Neural progenitor cell (in vitro differentiated cells): ENCODE data around the gene FANCL. TPM values are rescaled to one million over a fixed set of nuclear protein-coding genes. Genes with fewer than 3 reads are reported as not detected.

Experiments
- DNase-seq: peaks from one replicate; pipeline ENCODE4 v3.0.0-alpha.2; 2016; ENCODE audit warnings: low spot score
- H2AFZ ChIP-seq: fragments of 200-600 bp; sonication (generic); replicated peaks from 2 replicates; pipeline ENCODE4 v1.6.1; 2016; ENCODE audit warnings: antibody characterized with exemption
- H3F3A ChIP-seq: fragments of 200-600 bp; sonication (generic); 2 replicates; pipeline ENCODE4 v1.6.1; 2016; ENCODE audit warnings: antibody characterized with exemption, low read depth
- H3K27ac ChIP-seq: fragments of 200-600 bp; sonication (generic); 2 replicates; pipeline ENCODE4 v1.5.1; 2016; ENCODE audit warnings: mild to moderate bottlenecking
- H3K27me3 ChIP-seq: fragments of 200-600 bp; sonication (generic); 2 replicates; pipeline ENCODE4 v1.6.1; 2016; ENCODE audit warnings: mild to moderate bottlenecking, moderate library complexity
- H3K36me3 ChIP-seq: fragments of 200-600 bp; sonication (generic); 2 replicates; pipeline ENCODE4 v1.5.1; 2016
- H3K4me1 ChIP-seq: fragments of 200-600 bp; sonication (generic); 2 replicates; pipeline ENCODE4 v1.6.1; 2016; ENCODE audit warnings: mixed run types
- H3K4me2 ChIP-seq: fragments of 200-600 bp; sonication (generic); 2 replicates; pipeline ENCODE4 v1.6.1; 2016
- H3K4me3 ChIP-seq: fragments of 200-600 bp; sonication (generic); 2 replicates; pipeline ENCODE4 v1.5.1; 2016
- H3K79me2 ChIP-seq: fragments of 200-600 bp; sonication (generic); 2 replicates; pipeline ENCODE4 v1.6.1; 2016; ENCODE audit warnings: low read depth
- H3K9ac ChIP-seq: fragments of 200-600 bp; sonication (generic); 2 replicates; pipeline ENCODE4 v1.6.1; 2016
- H3K9me3 ChIP-seq: fragments of 200-600 bp; sonication (generic); 2 replicates; pipeline ENCODE4 v1.5.1; 2016; ENCODE audit warnings: low read depth
- H4K20me1 ChIP-seq: fragments of 200-600 bp; sonication (generic); 2 replicates; pipeline ENCODE4 v1.6.1; 2016; ENCODE audit warnings: low read depth
- H3K27ac Mint-ChIP-seq: 3 replicates; pipeline ENCODE4 v1.8.0; 2021; ENCODE audit warnings: mixed read lengths
- H3K27me3 Mint-ChIP-seq: 2 replicates; pipeline ENCODE4 v1.8.0; 2022; ENCODE audit warnings: low read depth, mild to moderate bottlenecking, inconsistent platforms, moderate library complexity, mixed read lengths; ENCODE audit not compliant: insufficient read depth
- H3K36me3 Mint-ChIP-seq: 3 replicates; pipeline ENCODE4 v1.8.0; 2021; ENCODE audit warnings: mixed read lengths
- H3K4me1 Mint-ChIP-seq: 3 replicates; pipeline ENCODE4 v1.8.0; 2021; ENCODE audit warnings: mixed read lengths
- H3K4me3 Mint-ChIP-seq: 3 replicates; pipeline ENCODE4 v1.8.0; 2021; ENCODE audit warnings: mild to moderate bottlenecking, moderate library complexity, mixed read lengths
- H3K9me3 Mint-ChIP-seq: 3 replicates; pipeline ENCODE4 v1.8.0; 2020; ENCODE audit warnings: mixed read lengths
- EZH2 ChIP-seq: fragments of 200-600 bp; sonication (generic); IDR thresholded peaks from 2 replicates; pipeline ENCODE4 v1.6.1; 2017; ENCODE audit warnings: antibody characterized with exemption, mild to moderate bottlenecking, moderate library complexity
- EZH2phosphoT487 ChIP-seq: fragments of 200-600 bp; sonication (generic); IDR thresholded peaks from 2 replicates; pipeline ENCODE4 v1.6.1; 2017; ENCODE audit warnings: antibody characterized with exemption
- total RNA-seq: library from RNA; depleted of rRNA; stranded (reverse); fragments of >200 nt; gene quantifications from 2 replicates; pipeline ENCODE4 v1.2.3, GENCODE V29; 2015; ENCODE audit warnings: low replicate concordance
- TF ChIP-seq, protein P1 (sequence below): fragments of 200-600 bp; sonication (generic); IDR thresholded peaks from 2 replicates; pipeline ENCODE4 v1.5.1; 2017; ENCODE audit warnings: antibody characterized with exemption, mild to moderate bottlenecking

The FANCL gene
- total RNA-seq, 1 donor from 2014 or later: 189 TPM

DNA sequence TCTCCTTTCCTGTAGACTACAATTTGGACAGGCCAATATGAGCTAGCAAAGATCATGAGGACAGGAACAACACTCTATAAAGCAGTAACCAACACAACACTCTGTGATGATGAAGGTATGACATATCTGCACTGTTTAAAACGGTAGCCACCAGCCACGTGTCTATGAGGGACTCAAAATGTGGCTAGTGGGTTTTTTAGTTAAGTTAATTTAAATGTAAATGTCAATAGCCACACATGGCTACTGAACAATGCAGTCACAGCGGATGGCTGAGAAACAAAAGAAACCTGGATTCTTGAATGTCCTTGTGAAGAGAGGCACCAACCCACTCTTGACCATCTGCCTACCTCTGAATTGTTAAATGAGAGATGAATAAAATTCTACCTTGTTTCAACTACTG is 33.9 kb downstream of the FANCL start:
- H3K4me1 Mint-ChIP-seq: peaks cover 4% of the 10 kb centered on the region
- Histone ChIP-seq H3K79me2 (peaks cover 19% of the 10 kb centered on the region), H4K20me1 (peaks cover 4% of the 10 kb centered on the region), H3K36me3 (peaks cover 28% of the 10 kb centered on the region), H3K9me3 (no peaks in the 10 kb centered on the region), H3K27me3 (no peaks in the 10 kb centered on the region), H3K4me3 (no peak overlapping the region), H2AFZ (no peak overlapping the region), H3K27ac (no peak overlapping the region), H3K4me1 (peaks cover 18% of the 10 kb centered on the region), H3F3A (no peaks in the 10 kb centered on the region), H3K4me2 (peak overlapping the region; percentile 19), H3K9ac (no peak overlapping the region)
- TF ChIP-seq EZH2phosphoT487 (no peak), EZH2 (no peak)
- peaks cover 35% of the 10 kb centered on the region for H3K36me3 Mint-ChIP-seq
- no peak overlapping the region for H3K27ac Mint-ChIP-seq
- peaks cover 23% of the 10 kb centered on the region for H3K9me3 Mint-ChIP-seq
- no peak overlapping the region for H3K4me3 Mint-ChIP-seq
- DNase-seq: peak; percentile 39
- H3K27me3 Mint-ChIP-seq: peaks cover 6% of the 10 kb centered on the region

DNA sequence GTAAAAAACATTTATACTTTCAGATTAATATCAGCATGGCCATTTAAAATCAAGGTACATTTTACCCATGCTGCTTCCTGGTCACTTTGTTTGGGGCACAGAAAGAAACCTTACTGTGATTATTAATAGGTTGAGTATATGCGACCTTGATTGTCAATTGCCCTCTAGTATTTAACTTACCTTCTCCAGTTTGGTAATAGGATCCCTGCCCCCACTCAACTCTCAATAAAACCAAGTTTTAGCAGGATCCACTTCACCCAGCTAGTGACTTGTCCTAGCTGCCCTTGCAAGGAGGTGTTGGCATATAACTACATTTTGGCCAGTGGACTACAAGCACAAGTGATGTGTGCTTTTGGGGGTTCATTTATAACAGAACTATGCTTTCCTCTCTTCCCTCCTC is 34.3 kb downstream of the FANCL start:
- no peak overlapping the region for H3K9ac ChIP-seq
- Mint-ChIP-seq H3K36me3 (peaks cover 31% of the 10 kb centered on the region), H3K4me3 (no peak overlapping the region), H3K4me1 (peaks cover 4% of the 10 kb centered on the region), H3K27me3 (peaks cover 6% of the 10 kb centered on the region), H3K9me3 (peaks cover 19% of the 10 kb centered on the region), H3K27ac (no peak overlapping the region)
- peaks cover 25% of the 10 kb centered on the region for H3K36me3 ChIP-seq
- no peak overlapping the region for H3K27ac ChIP-seq
- no peak overlapping the region for H2AFZ ChIP-seq
- no peak for DNase-seq
- no peak for TF ChIP-seq EZH2phosphoT487
- no peak for TF ChIP-seq EZH2
- TF ChIP-seq, protein P1, sequence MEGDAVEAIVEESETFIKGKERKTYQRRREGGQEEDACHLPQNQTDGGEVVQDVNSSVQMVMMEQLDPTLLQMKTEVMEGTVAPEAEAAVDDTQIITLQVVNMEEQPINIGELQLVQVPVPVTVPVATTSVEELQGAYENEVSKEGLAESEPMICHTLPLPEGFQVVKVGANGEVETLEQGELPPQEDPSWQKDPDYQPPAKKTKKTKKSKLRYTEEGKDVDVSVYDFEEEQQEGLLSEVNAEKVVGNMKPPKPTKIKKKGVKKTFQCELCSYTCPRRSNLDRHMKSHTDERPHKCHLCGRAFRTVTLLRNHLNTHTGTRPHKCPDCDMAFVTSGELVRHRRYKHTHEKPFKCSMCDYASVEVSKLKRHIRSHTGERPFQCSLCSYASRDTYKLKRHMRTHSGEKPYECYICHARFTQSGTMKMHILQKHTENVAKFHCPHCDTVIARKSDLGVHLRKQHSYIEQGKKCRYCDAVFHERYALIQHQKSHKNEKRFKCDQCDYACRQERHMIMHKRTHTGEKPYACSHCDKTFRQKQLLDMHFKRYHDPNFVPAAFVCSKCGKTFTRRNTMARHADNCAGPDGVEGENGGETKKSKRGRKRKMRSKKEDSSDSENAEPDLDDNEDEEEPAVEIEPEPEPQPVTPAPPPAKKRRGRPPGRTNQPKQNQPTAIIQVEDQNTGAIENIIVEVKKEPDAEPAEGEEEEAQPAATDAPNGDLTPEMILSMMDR: no peak
- peaks cover 4% of the 10 kb centered on the region for H4K20me1 ChIP-seq
- H3K79me2 ChIP-seq: peaks cover 19% of the 10 kb centered on the region
- H3K4me3 ChIP-seq: no peak overlapping the region
- peaks cover 18% of the 10 kb centered on the region for H3K4me1 ChIP-seq
- H3K4me2 ChIP-seq: peak overlapping the region; percentile 19
- H3K27me3 ChIP-seq: no peaks in the 10 kb centered on the region
- no peaks in the 10 kb centered on the region for H3K9me3 ChIP-seq
- no peaks in the 10 kb centered on the region for H3F3A ChIP-seq

DNA sequence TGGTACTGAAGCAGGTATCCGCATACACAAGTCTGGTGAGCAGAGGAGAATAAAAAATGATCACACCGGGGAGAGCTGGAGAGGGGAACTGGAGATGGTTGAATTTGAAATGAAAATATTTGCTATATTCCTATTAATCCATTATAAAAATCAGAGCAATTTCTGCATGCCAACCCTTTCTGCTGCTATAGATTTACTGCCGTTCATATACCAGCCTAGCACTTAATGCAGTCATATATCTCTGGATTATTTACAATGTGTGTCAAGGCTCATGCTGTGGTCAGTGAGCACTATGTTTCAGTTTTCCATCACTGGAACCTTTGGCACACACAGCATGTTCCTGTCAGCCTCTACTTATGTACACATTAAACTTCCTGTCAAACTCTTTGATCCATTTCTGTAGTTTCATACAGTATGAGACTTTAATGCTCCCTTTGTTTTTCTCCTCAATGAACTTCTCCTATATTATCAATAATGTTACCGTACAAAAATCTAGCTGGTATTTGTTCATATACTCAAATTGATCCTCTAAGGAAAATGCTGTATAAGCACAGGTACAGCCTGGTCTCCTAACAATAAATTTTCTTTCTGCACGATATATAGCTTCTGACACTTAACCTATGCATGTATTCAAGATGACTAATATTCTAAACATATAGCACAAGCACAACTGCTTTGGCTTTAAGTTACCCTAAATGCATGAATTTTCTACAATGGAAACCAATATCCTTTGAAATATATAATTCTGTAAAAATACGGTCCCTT is 36.7 kb downstream of the FANCL start:
- no peaks in the 10 kb centered on the region for H3K27me3 ChIP-seq
- no peak overlapping the region for H3K4me2 ChIP-seq
- no peak for TF ChIP-seq EZH2
- TF ChIP-seq, protein P1: no peak
- no peak for TF ChIP-seq EZH2phosphoT487
- Mint-ChIP-seq H3K36me3 (peaks cover 11% of the 10 kb centered on the region), H3K4me1 (peaks cover 4% of the 10 kb centered on the region), H3K27ac (no peak overlapping the region), H3K27me3 (no peaks in the 10 kb centered on the region), H3K9me3 (no peaks in the 10 kb centered on the region), H3K4me3 (no peak overlapping the region)
- H3F3A ChIP-seq: no peaks in the 10 kb centered on the region
- peaks cover 18% of the 10 kb centered on the region for H3K4me1 ChIP-seq
- no peak overlapping the region for H2AFZ ChIP-seq
- H3K4me3 ChIP-seq: no peak overlapping the region
- H3K36me3 ChIP-seq: peaks cover 23% of the 10 kb centered on the region
- no peak overlapping the region for H3K27ac ChIP-seq
- H4K20me1 ChIP-seq: peaks cover 4% of the 10 kb centered on the region
- peaks cover 19% of the 10 kb centered on the region for H3K79me2 ChIP-seq
- no peak overlapping the region for H3K9ac ChIP-seq
- H3K9me3 ChIP-seq: no peaks in the 10 kb centered on the region
- no peak for DNase-seq

DNA sequence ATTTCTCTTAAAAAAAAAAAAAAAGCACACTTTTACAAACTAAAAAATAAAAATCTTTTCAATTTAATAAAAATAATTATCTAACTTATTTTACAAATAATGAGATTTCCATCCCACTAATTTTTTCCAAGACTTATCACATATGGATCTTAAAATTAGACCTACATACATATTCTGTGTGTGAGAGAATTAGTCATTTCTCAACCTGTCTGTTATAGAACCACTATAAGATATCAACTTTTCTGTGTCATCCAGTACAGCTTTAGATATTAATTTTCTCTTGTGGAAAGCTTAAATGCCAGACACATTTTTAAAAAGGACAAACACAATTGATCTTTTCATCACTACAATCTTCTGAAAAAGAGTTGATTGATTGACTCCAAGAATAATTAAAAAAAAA is 38.1 kb downstream of the FANCL start:
- no peak overlapping the region for H3K4me3 ChIP-seq
- H3K4me2 ChIP-seq: no peak overlapping the region
- no peaks in the 10 kb centered on the region for H3F3A ChIP-seq
- Mint-ChIP-seq H3K27me3 (no peaks in the 10 kb centered on the region), H3K4me3 (no peak overlapping the region), H3K27ac (no peak overlapping the region), H3K9me3 (no peaks in the 10 kb centered on the region), H3K36me3 (peaks cover 7% of the 10 kb centered on the region), H3K4me1 (peaks cover 4% of the 10 kb centered on the region)
- no peaks in the 10 kb centered on the region for H3K9me3 ChIP-seq
- DNase-seq: no peak
- H4K20me1 ChIP-seq: peaks cover 4% of the 10 kb centered on the region
- H3K36me3 ChIP-seq: peaks cover 27% of the 10 kb centered on the region
- H3K79me2 ChIP-seq: peaks cover 12% of the 10 kb centered on the region
- no peak overlapping the region for H2AFZ ChIP-seq
- no peak overlapping the region for H3K9ac ChIP-seq
- TF ChIP-seq, protein P1: no peak
- no peak for TF ChIP-seq EZH2phosphoT487
- TF ChIP-seq EZH2: no peak
- no peaks in the 10 kb centered on the region for H3K27me3 ChIP-seq
- no peak overlapping the region for H3K27ac ChIP-seq
- peaks cover 13% of the 10 kb centered on the region for H3K4me1 ChIP-seq
